Activated CD8-positive, alpha-beta memory T cell treated with anti-CD3 and anti-CD28 coated beads, Interleukin-2, amount 50 U/mL, for 1 hour (primary cell): ENCODE data around the gene RLN2.

Experiments used
- DNase-seq: peaks from one replicate; pipeline ENCODE4 v3.0.0-alpha.2; 2020; ENCODE audit errors: extremely low read depth

The RLN2 gene

DNA sequence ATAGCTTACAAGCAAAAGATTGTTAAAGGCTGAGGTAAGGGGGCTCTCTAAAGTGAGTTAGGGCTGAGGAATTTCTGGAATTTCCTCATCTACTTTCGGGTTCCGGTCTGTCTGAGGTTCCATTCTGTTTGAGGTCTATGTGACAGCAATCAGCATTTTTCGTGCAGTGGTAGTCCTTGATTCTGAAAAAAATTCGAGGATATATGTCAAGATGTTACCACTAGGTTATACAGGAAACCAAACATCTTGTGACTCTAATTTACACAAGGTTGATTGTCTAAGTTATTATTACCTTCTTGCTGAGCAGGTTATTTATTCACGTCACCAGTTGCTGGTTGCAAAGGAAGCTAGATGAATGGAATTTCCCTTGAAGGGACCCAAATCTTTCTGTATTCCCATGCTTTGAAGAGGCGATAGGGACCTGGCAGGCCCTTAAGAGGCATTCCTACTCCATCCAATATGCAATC, 35.2 kb downstream of the RLN2 start:
- no peak for DNase-seq

GRCh38 chr9:5265939-5266338, 38.6 kb downstream of the RLN2 start:
- DNase-seq = no peak

GRCh38 chr9:5264219-5264595, 40.3 kb downstream of the RLN2 start:
- no peak for DNase-seq

DNA sequence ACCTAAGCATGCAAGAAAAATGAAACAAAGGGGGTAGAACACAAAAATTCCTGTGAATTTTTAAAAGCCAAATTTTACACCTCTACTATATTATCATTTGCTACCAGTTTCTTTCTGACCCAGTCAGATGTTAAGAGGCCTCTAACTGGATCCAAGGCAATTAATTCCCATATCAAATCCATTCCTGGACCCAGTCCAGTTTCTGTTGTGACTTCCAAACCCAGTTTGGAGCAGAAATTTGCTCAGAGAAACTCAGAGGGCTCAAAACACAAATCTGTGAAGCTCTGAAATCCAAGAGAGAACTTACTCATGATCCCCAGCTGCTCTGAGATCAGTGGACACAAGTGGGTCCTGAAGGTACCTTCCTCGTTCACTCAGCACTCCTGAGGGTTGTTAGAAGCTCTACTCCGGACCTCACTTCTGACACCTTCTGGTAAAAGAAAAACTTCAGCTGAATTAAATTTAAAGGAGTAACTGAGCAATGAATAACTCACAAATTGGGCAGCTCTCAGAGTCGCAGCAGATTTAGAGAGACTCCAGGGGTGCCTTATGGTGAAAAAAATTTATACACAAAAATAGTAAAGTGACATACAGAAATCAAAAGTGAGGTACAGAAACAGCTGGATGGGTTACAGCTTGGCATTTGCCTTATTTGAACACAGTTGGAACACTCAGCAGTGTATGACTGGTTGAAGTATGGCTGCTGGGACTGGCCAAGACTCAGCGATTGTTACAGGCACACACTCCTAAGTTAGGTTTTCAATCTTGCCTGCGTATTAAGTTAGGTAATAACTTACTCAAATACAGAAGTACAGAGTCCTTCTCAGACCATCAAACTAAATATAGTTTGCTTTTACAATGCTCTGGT, 40.9 kb downstream of the RLN2 start:
- no peak for DNase-seq
